HEK293 (cell line): ENCODE measurements around the gene ETNK2.

ENCODE experiments used
- CTCF ChIA-PET: fragments of 350-600 bp; formaldehyde crosslinking; extraction: SDS; loops from one replicate; lab custom pipeline; 2021; ENCODE audit warnings: antibody characterized with exemption; lab: Yijun Ruan, JAX
- POLR2A ChIA-PET: fragments of 300-600 bp; formaldehyde crosslinking; extraction: SDS; loops from one replicate; lab custom pipeline; 2020; ENCODE audit warnings: antibody characterized with exemption, inconsistent platforms; lab: Yijun Ruan, JAX
- H3K27ac ChIP-seq: fragments of 200-500 bp; sonication (Bioruptor generic); 2 replicates; pipeline ENCODE4 v1.5.1; 2014; ENCODE audit warnings: low read depth, low read length, control low read depth, inconsistent platforms; ENCODE audit errors: extremely low read depth
- H3K36me3 ChIP-seq, 2 experiments: fragments of 200-500 bp in 1 of 2; sonication (Bioruptor generic) in 1 of 2; 1 replicate in 1 of 2; 2 replicates in 1 of 2; pipeline ENCODE4 v1.5.1; 2014 to 2017; ENCODE audit warnings: inconsistent platforms in 2 of 2, low read length in 2 of 2; ENCODE audit not compliant: control insufficient read depth in 2 of 2, insufficient read depth in 1 of 2
- H3K4me1 ChIP-seq: fragments of 200-500 bp; sonication (Bioruptor generic); 2 replicates; pipeline ENCODE4 v1.5.1; 2014; ENCODE audit warnings: mild to moderate bottlenecking, low read length, inconsistent platforms; ENCODE audit not compliant: control insufficient read depth, insufficient read depth
- H3K4me3 ChIP-seq: 2 replicates; pipeline ENCODE4 v1.5.1; 2011; ENCODE audit warnings: low read depth, mild to moderate bottlenecking, control low read depth, low read length, moderate library complexity
- H3K9me3 ChIP-seq: fragments of 200-500 bp; sonication (Bioruptor generic); 2 replicates; pipeline ENCODE4 v1.5.1; 2014; ENCODE audit warnings: low read depth, low read length, inconsistent platforms; ENCODE audit not compliant: control insufficient read depth, insufficient read depth
- EGR2 ChIP-seq: fragments of 450-650 bp; formaldehyde crosslinking; IDR thresholded peaks from 2 replicates; pipeline ENCODE4 v1.5.1; 2016; ENCODE audit warnings: low read depth, missing biosample characterization, missing genetic modification characterization
- KLF1 ChIP-seq: fragments of 450-650 bp; formaldehyde crosslinking; IDR thresholded peaks from 2 replicates; pipeline ENCODE4 v1.5.1; 2016; ENCODE audit warnings: missing biosample characterization, missing genetic modification characterization
- MEIS1 ChIP-seq: sonication (generic); formaldehyde crosslinking; IDR thresholded peaks from 2 replicates; pipeline ENCODE4 v1.8.1; 2022; ENCODE audit warnings: missing genetic modification reagents, mild to moderate bottlenecking, borderline replicate concordance
- ZFHX2 ChIP-seq: fragments of 450-650 bp; formaldehyde crosslinking; conservative IDR thresholded peaks from 2 replicates; pipeline ENCODE4 v1.5.1; 2016; ENCODE audit warnings: missing biosample characterization, missing genetic modification characterization
- ZFP41 ChIP-seq: fragments of 450-650 bp; formaldehyde crosslinking; IDR thresholded peaks from 2 replicates; pipeline ENCODE4 v1.5.1; 2016; ENCODE audit warnings: missing biosample characterization, missing genetic modification characterization, borderline replicate concordance
- ZIC2 ChIP-seq: fragments of 450-650 bp; formaldehyde crosslinking; IDR thresholded peaks from 2 replicates; pipeline ENCODE4 v1.5.1; 2016; ENCODE audit warnings: missing biosample characterization, missing genetic modification characterization
- ZNF621 ChIP-seq: fragments of 450-650 bp; formaldehyde crosslinking; IDR thresholded peaks from 2 replicates; pipeline ENCODE4 v1.5.1; 2017; ENCODE audit warnings: missing biosample characterization, missing genetic modification characterization
- ZNF692 ChIP-seq: fragments of 450-650 bp; formaldehyde crosslinking; IDR thresholded peaks from 2 replicates; pipeline ENCODE4 v1.5.1; 2016; ENCODE audit warnings: missing biosample characterization, missing genetic modification characterization
- TF ChIP-seq, protein P1 (sequence below): fragments of 450-650 bp; formaldehyde crosslinking; IDR thresholded peaks from 2 replicates; pipeline ENCODE4 v1.5.1; 2016; ENCODE audit warnings: missing biosample characterization, missing genetic modification characterization

The ETNK2 gene

GRCh38 chr1:204081791-204082513 is 69.9 kb downstream of the ETNK2 start:
- Histone ChIP-seq H3K36me3 (no peaks in the 10 kb centered on the region), H3K9me3 (no peaks in the 10 kb centered on the region), H3K27ac (no peak overlapping the region), H3K4me1 (peaks cover 29% of the 10 kb centered on the region), H3K4me3 (no peak overlapping the region)
- TF ChIP-seq, protein P1, sequence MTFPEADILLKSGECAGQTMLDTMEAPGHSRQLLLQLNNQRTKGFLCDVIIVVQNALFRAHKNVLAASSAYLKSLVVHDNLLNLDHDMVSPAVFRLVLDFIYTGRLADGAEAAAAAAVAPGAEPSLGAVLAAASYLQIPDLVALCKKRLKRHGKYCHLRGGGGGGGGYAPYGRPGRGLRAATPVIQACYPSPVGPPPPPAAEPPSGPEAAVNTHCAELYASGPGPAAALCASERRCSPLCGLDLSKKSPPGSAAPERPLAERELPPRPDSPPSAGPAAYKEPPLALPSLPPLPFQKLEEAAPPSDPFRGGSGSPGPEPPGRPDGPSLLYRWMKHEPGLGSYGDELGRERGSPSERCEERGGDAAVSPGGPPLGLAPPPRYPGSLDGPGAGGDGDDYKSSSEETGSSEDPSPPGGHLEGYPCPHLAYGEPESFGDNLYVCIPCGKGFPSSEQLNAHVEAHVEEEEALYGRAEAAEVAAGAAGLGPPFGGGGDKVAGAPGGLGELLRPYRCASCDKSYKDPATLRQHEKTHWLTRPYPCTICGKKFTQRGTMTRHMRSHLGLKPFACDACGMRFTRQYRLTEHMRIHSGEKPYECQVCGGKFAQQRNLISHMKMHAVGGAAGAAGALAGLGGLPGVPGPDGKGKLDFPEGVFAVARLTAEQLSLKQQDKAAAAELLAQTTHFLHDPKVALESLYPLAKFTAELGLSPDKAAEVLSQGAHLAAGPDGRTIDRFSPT (tag by site-specific recombination): no peak
- no peak for TF ChIP-seq ZFP41
- peak; percentile 42; the same call in 1 of the 2 replicates for TF ChIP-seq KLF1
- peak; percentile 92 for TF ChIP-seq ZFHX2 (tag by site-specific recombination)
- TF ChIP-seq EGR2 (tag by site-specific recombination): peak; percentile 93
- TF ChIP-seq ZNF621 (tag by site-specific recombination): 0 out of 2 replicates have a peak, but pooled peaks have one; percentile 42
- ChIA-PET CTCF (no interaction called here), POLR2A (no interaction called here)

DNA sequence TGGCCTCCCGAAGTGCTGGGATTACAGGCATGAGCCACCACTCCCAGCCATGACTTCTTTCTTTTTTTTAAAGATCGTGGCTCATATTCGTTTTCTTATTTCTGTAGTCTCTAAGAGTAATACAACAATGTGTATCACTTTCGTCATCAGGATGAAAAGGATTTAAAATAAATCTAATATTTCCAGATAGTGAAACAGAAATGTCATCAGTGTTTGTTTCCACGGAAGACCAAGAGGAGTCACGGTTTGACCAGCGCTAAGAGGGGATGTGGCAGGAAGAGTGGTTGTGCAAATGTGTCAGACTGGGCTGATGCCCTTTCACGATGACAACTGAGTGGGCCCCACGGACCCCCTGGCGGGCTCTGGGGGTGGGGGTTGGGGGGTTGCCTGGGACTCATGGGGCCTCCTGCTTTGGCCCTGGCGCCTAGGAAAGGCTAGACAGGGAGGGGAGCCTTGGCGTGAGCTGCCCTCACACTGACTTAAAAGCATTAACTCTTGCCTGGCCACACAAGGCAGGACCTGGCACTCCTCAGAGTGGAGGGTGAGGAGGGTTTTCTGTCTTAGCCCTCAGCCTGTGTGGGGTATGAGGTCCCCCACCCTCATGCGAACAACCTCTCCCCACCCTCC is 70.6 kb downstream of the ETNK2 start:
- TF ChIP-seq ZIC2 (tag by site-specific recombination) (0 out of 2 replicates have a peak, but pooled peaks have one; percentile 11), ZNF692 (tag by site-specific recombination) (peak; percentile 29; the same call in 1 of the 2 replicates), MEIS1 (no peak)
- POLR2A ChIA-PET: interaction anchor here (1.4 kb wide), 1 partner anchor 10 kb away, joined by 4 read pairs; no protein-coding TSS in a partner anchor
- H3K4me3 ChIP-seq: no peak overlapping the region
- CTCF ChIA-PET: interaction anchor here (1.5 to 1.9 kb wide), 3 partner anchors 46 to 210 kb away, joined by 4 to 10 read pairs (median 6); no protein-coding TSS in a partner anchor
- peaks cover 29% of the 10 kb centered on the region for H3K4me1 ChIP-seq
- no peaks in the 10 kb centered on the region for H3K9me3 ChIP-seq
- peak overlapping the region; percentile 39; the same call in 1 of the 2 replicates for H3K27ac ChIP-seq
- no peaks in the 10 kb centered on the region for H3K36me3 ChIP-seq
